H1 (cell line): ENCODE data around the gene EHBP1. TPM values are rescaled to one million over a fixed set of nuclear protein-coding genes. Genes with fewer than 3 reads are reported as not detected.

Experiments used
- CHD2 ChIP-seq: IDR thresholded peaks from 2 replicates; pipeline ENCODE4 v1.6.1; 2012; ENCODE audit warnings: low read length, improper control_type of control experiment
- EGR1 ChIP-seq: IDR thresholded peaks from 2 replicates; pipeline ENCODE4 v1.6.1; 2011; ENCODE audit warnings: low read depth, low read length, borderline replicate concordance
- EZH2 ChIP-seq: fragments of 200-600 bp; sonication (generic); IDR thresholded peaks from 2 replicates; pipeline ENCODE4 v1.7.1; 2012; ENCODE audit warnings: low read depth, mild to moderate bottlenecking, moderate library complexity, low read length, inconsistent platforms; ENCODE audit not compliant: severe bottlenecking
- NRF1 ChIP-seq: IDR thresholded peaks from 2 replicates; pipeline ENCODE4 v1.6.1; 2011; ENCODE audit warnings: mild to moderate bottlenecking, low read depth, low read length, improper control_type of control experiment
- POU5F1 ChIP-seq: IDR thresholded peaks from 2 replicates; pipeline ENCODE4 v1.6.1; 2011; ENCODE audit warnings: low read depth, mild to moderate bottlenecking, low read length, moderate library complexity
- SP2 ChIP-seq: IDR thresholded peaks from 2 replicates; pipeline ENCODE4 v1.6.1; 2012; ENCODE audit warnings: mild to moderate bottlenecking, low read length, inconsistent platforms
- polyA plus RNA-seq, 7 experiments: library from polyadenylated mRNA; depleted of rRNA in 3 of 7; stranded (reverse) in 5 of 7; unstranded in 2 of 7; fragments of >200 nt in 5 of 7; fragments of 200-250 nt in 2 of 7; gene quantifications; 1 replicate in 5 of 7; 2 replicates in 1 of 7; 4 replicates in 1 of 7; pipeline versions ENCODE4 v1.2.1 to v1.2.3, GENCODE V29; 2011 to 2013; ENCODE audit warnings: missing spikeins in 2 of 7, mixed read lengths in 2 of 7
- total RNA-seq: library from RNA; stranded (reverse); fragmentation: NEBNext Ultra II Directional; extraction: Animal tissue kit (Norgen Biotek cat#: 25700); gene quantifications from 2 replicates; pipeline ENCODE4 v1.2.1, GENCODE V29; 2021
- TF ChIP-seq, protein P1 (sequence below): IDR thresholded peaks from 2 replicates; pipeline ENCODE4 v1.6.1; 2012; ENCODE audit warnings: inconsistent platforms

EHBP1 gene
- total and polyA plus RNA-seq, 2 of the 8 experiments (the other 6 are each of a cell fraction or from before 2014, with no cell fraction given), result 12.0 to 64.1 TPM

- TF ChIP-seq CHD2 (no peak), SP2 (no peak), EGR1 (no peak), POU5F1 (no peak), NRF1 (no peak), EZH2 (no peak)
- TF ChIP-seq, protein P1, sequence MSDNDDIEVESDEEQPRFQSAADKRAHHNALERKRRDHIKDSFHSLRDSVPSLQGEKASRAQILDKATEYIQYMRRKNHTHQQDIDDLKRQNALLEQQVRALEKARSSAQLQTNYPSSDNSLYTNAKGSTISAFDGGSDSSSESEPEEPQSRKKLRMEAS, result no peak
These were observed 89.8 kb downstream of the EHBP1 start (continued) for GRCh38 chr2:62795341-62795740.
